ENCODE measurements around the gene CLASP1. TPM values are rescaled to one million over a fixed set of nuclear protein-coding genes. Genes with fewer than 3 reads are reported as not detected.
A peak's percentile ranks its signal among the peaks of the same experiment; 100 is the strongest.

The CLASP1 gene
- total and polyA plus RNA-seq, 2 experiments from 2014 or later, result 16.6 to 56.3 TPM

GRCh38 chr2:121653035-121653434, 3.8 kb upstream of the CLASP1 start (continued):
- TF ChIP-seq EZH2 (IDR thresholded peaks at IDR 0.05; ENCODE audit: low read depth, unreplicated experiment) (no peak), JUNB (IDR thresholded peaks at IDR 0.05; ENCODE audit: unreplicated experiment) (no peak), POLR2AphosphoS5 (IDR thresholded peaks at IDR 0.05; ENCODE audit: low read depth) (no peak), CTCF (conservative IDR thresholded peaks at IDR 0.05; ENCODE audit: low read depth in 2 of 2) (no peak), NANOG (IDR thresholded peaks at IDR 0.05; ENCODE audit: borderline replicate concordance) (no peak), ZNF114 (CRISPR knock-in tag; IDR thresholded peaks at IDR 0.05) (no peak)

- H3K36me3 Mint-ChIP-seq (ENCODE audit: low read depth), result peaks cover 4% of the 10 kb centered on the region; the same call in 2 of the 3 replicates
- H3K27ac Mint-ChIP-seq, result peak overlapping the region; percentile 97
- H3K9me3 Mint-ChIP-seq, result no peaks in the 10 kb centered on the region
- peak overlapping the region; percentile 90 for H3K4me3 Mint-ChIP-seq
- peak; percentile 4 for ATAC-seq
- Histone ChIP-seq H3K9me2 (ENCODE audit: insufficient read depth) (no peaks in the 10 kb centered on the region), H3K36me3 (ENCODE audit: insufficient read depth) (no peaks in the 10 kb centered on the region), H3K79me2 (replicated peaks; ENCODE audit: insufficient read depth) (peaks cover 50% of the 10 kb centered on the region), H3K27ac (ENCODE audit: low read depth) (peak overlapping the region; percentile 98), H4K20me1 (replicated peaks; ENCODE audit: insufficient read depth) (peaks cover 9% of the 10 kb centered on the region; the same call in 1 of the 2 replicates), H3F3A (replicated peaks; ENCODE audit: low read depth) (0 out of 2 replicates have a peak, but pooled peaks cover 5% of the 10 kb centered on the region), H3K4me1 (ENCODE audit: insufficient read depth) (peaks cover 5% of the 10 kb centered on the region; the same call in 1 of the 2 replicates), H2AFZ (peak overlapping the region; percentile 94), H3K4me3 (peak overlapping the region; percentile 78), H3K27me3 (ENCODE audit: insufficient read depth) (no peaks in the 10 kb centered on the region), H3K4me2 (peak overlapping the region; percentile 78)
- peaks cover 9% of the 10 kb centered on the region for H3K27me3 Mint-ChIP-seq (ENCODE audit: insufficient read depth, low read depth, poor library complexity)
- peaks cover 22% of the 10 kb centered on the region for H3K4me1 Mint-ChIP-seq
- DNase-seq (ENCODE audit: low spot score), result peak; percentile 52
- TF ChIP-seq EZH2 (IDR thresholded peaks at IDR 0.05; ENCODE audit: low read depth, unreplicated experiment), result no peak
- TF ChIP-seq ZNF462 (CRISPR knock-in tag; IDR thresholded peaks at IDR 0.05), result no peak
- no peak for TF ChIP-seq STAT1 (IDR thresholded peaks at IDR 0.05; ENCODE audit: unreplicated experiment)
- TF ChIP-seq ETS1 (IDR thresholded peaks at IDR 0.05), result no peak
- TF ChIP-seq NANOG (IDR thresholded peaks at IDR 0.05; ENCODE audit: borderline replicate concordance), result no peak
- TF ChIP-seq REST (IDR thresholded peaks at IDR 0.05; ENCODE audit: unreplicated experiment), result no peak
- no peak for TF ChIP-seq ZNF331 (CRISPR knock-in tag; IDR thresholded peaks at IDR 0.05; ENCODE audit: low read depth)
Observed at GRCh38 chr2:121650315-121650930, 1.2 kb upstream of the CLASP1 start.
